Astrocyte (in vitro differentiated cells and primary cell): ENCODE measurements around the gene SMIM24. TPM values are rescaled to one million over a fixed set of nuclear protein-coding genes. Genes with fewer than 3 reads are reported as not detected.

Experiments
- DNase-seq: peaks from one replicate; pipeline ENCODE4 v3.0.0-alpha.2; 2010; ENCODE audit warnings: low read depth
- FAIRE-seq: peaks from 2 replicates; lab custom pipeline; 2011; peaks lifted over from hg19 to GRCh38; lab: Jason Lieb, UNC
- H2AFZ ChIP-seq: 2 replicates; pipeline ENCODE4 v1.6.0; 2012; ENCODE audit warnings: low read depth, low read length, inconsistent platforms
- H3K27ac ChIP-seq: 2 replicates; pipeline ENCODE4 v1.5.1; 2011; ENCODE audit warnings: low read depth, low read length, inconsistent platforms
- H3K27me3 ChIP-seq: 2 replicates; pipeline ENCODE4 v1.6.0; 2011; ENCODE audit warnings: low read length, inconsistent platforms; ENCODE audit not compliant: insufficient read depth
- H3K36me3 ChIP-seq: 2 replicates; pipeline ENCODE4 v1.5.1; 2011; ENCODE audit warnings: low read length, inconsistent platforms; ENCODE audit not compliant: insufficient read depth
- H3K4me1 ChIP-seq: 2 replicates; pipeline ENCODE4 v1.5.1; 2011; ENCODE audit warnings: low read length, inconsistent platforms; ENCODE audit not compliant: insufficient read depth
- H3K4me2 ChIP-seq: 2 replicates; pipeline ENCODE4 v1.6.0; 2012; ENCODE audit warnings: low read length, inconsistent platforms
- H3K4me3 ChIP-seq: 2 replicates; pipeline ENCODE4 v1.5.1; 2011; ENCODE audit warnings: low read depth, mild to moderate bottlenecking, low read length, inconsistent platforms; ENCODE audit not compliant: insufficient read depth
- H3K79me2 ChIP-seq: 2 replicates; pipeline ENCODE4 v1.6.0; 2012; ENCODE audit warnings: mild to moderate bottlenecking, low read length, inconsistent platforms; ENCODE audit not compliant: insufficient read depth
- H3K9ac ChIP-seq: 2 replicates; pipeline ENCODE4 v1.6.0; 2012; ENCODE audit warnings: mild to moderate bottlenecking, low read length, inconsistent platforms
- H3K9me3 ChIP-seq: 2 replicates; pipeline ENCODE4 v1.5.1; 2012; ENCODE audit warnings: low read depth, mild to moderate bottlenecking, low read length, inconsistent platforms; ENCODE audit not compliant: insufficient read depth
- H4K20me1 ChIP-seq: 2 replicates; pipeline ENCODE4 v1.6.0; 2012; ENCODE audit warnings: low read length, inconsistent platforms; ENCODE audit not compliant: insufficient read depth
- H3K27ac Mint-ChIP-seq: one replicate; pipeline ENCODE4 v1.8.0; 2021; ENCODE audit warnings: mild to moderate bottlenecking, mixed read lengths; ENCODE audit not compliant: unreplicated experiment
- H3K27me3 Mint-ChIP-seq: one replicate; pipeline ENCODE4 v1.8.0; 2021; ENCODE audit warnings: low read depth, mixed read lengths; ENCODE audit not compliant: unreplicated experiment
- H3K36me3 Mint-ChIP-seq: one replicate; pipeline ENCODE4 v1.8.0; 2021; ENCODE audit warnings: low read depth, mixed read lengths; ENCODE audit not compliant: unreplicated experiment
- H3K4me1 Mint-ChIP-seq: one replicate; pipeline ENCODE4 v1.8.0; 2021; ENCODE audit warnings: low read depth, mixed read lengths; ENCODE audit not compliant: unreplicated experiment
- H3K4me3 Mint-ChIP-seq: one replicate; pipeline ENCODE4 v1.8.0; 2021; ENCODE audit warnings: mild to moderate bottlenecking, moderate library complexity, mixed read lengths; ENCODE audit not compliant: unreplicated experiment
- H3K9me3 Mint-ChIP-seq: one replicate; pipeline ENCODE4 v1.8.0; 2021; ENCODE audit warnings: mild to moderate bottlenecking, mixed read lengths; ENCODE audit not compliant: unreplicated experiment
- EZH2 ChIP-seq: IDR thresholded peaks from 2 replicates; pipeline ENCODE4 v1.6.1; 2012; ENCODE audit warnings: mild to moderate bottlenecking, low read length, inconsistent platforms; ENCODE audit not compliant: insufficient read depth
- total RNA-seq: library from RNA; stranded (reverse); gene quantifications from 2 replicates; pipeline ENCODE4 v1.2.1, GENCODE V29; 2021
- TF ChIP-seq, protein P1 (sequence below): IDR thresholded peaks from 2 replicates; pipeline ENCODE4 v1.5.1; 2011; ENCODE audit warnings: low read depth, mild to moderate bottlenecking, inconsistent platforms, low read length, moderate library complexity; ENCODE audit not compliant: insufficient read depth

The SMIM24 gene
- total RNA-seq, 1 donor from 2014 or later, result not detected

DNA sequence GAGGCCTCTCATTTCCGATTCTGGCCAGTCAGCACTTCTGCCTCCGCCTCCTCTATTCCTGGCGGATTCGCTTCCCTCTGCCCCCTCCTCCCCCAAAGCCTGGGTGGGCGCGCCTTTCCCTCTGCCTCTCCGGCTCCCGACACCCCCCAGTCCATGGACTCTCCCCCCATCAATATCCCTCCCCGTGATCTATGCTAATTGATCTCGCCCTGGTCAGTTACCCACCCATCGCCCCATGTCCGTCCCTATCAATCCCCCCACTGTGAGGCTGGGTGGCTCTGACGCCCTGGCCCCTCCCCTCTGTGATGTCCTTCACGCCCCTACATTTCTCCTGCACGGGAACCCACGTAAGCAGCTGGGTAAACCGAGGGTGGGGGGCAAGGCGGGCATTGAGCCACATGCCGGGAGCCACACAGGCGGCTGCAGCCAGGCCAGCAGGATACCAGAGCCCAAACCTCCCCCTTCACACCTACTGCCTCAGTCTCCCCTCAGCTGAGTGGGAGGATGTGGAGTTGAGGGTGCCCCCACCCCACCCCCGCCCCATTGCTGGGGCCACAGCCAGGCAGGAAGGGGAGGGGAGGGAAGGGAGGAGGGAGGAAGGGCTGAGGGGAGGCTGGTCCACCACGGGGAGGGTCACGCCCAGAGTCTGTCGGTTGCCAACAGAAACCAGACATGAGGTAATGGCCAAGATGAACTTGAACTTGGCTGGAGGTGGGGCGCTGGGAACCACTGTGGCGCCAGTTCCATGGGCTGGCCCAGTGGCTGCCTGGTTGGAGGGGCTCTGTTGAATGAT lies 21.0 kb downstream of the SMIM24 start:
- H3K4me3 Mint-ChIP-seq, result no peak overlapping the region
- FAIRE-seq, result peak; percentile 94
- no peak overlapping the region for H3K4me3 ChIP-seq
- H3K9me3 ChIP-seq, result no peaks in the 10 kb centered on the region
- no peaks in the 10 kb centered on the region for H3K27me3 Mint-ChIP-seq
- TF ChIP-seq, protein P1, sequence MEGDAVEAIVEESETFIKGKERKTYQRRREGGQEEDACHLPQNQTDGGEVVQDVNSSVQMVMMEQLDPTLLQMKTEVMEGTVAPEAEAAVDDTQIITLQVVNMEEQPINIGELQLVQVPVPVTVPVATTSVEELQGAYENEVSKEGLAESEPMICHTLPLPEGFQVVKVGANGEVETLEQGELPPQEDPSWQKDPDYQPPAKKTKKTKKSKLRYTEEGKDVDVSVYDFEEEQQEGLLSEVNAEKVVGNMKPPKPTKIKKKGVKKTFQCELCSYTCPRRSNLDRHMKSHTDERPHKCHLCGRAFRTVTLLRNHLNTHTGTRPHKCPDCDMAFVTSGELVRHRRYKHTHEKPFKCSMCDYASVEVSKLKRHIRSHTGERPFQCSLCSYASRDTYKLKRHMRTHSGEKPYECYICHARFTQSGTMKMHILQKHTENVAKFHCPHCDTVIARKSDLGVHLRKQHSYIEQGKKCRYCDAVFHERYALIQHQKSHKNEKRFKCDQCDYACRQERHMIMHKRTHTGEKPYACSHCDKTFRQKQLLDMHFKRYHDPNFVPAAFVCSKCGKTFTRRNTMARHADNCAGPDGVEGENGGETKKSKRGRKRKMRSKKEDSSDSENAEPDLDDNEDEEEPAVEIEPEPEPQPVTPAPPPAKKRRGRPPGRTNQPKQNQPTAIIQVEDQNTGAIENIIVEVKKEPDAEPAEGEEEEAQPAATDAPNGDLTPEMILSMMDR, result no peak
- TF ChIP-seq EZH2, result no peak
- peaks cover 32% of the 10 kb centered on the region for H3K4me1 ChIP-seq
- H3K36me3 Mint-ChIP-seq, result peaks cover 4% of the 10 kb centered on the region
- H3K27ac ChIP-seq, result peak overlapping the region; percentile 95
- H3K4me1 Mint-ChIP-seq, result peaks cover 9% of the 10 kb centered on the region
- H3K27me3 ChIP-seq, result no peaks in the 10 kb centered on the region
- peaks cover 15% of the 10 kb centered on the region for H3K79me2 ChIP-seq
- peak; percentile 96 for DNase-seq
- H3K4me2 ChIP-seq, result peak overlapping the region; percentile 83
- peak overlapping the region; percentile 91 for H3K9ac ChIP-seq
- peaks cover 12% of the 10 kb centered on the region for H3K36me3 ChIP-seq
- peak overlapping the region; percentile 96 for H3K27ac Mint-ChIP-seq
- H4K20me1 ChIP-seq, result peaks cover 9% of the 10 kb centered on the region
- peak overlapping the region; percentile 60 for H2AFZ ChIP-seq
- H3K9me3 Mint-ChIP-seq, result no peaks in the 10 kb centered on the region

DNA sequence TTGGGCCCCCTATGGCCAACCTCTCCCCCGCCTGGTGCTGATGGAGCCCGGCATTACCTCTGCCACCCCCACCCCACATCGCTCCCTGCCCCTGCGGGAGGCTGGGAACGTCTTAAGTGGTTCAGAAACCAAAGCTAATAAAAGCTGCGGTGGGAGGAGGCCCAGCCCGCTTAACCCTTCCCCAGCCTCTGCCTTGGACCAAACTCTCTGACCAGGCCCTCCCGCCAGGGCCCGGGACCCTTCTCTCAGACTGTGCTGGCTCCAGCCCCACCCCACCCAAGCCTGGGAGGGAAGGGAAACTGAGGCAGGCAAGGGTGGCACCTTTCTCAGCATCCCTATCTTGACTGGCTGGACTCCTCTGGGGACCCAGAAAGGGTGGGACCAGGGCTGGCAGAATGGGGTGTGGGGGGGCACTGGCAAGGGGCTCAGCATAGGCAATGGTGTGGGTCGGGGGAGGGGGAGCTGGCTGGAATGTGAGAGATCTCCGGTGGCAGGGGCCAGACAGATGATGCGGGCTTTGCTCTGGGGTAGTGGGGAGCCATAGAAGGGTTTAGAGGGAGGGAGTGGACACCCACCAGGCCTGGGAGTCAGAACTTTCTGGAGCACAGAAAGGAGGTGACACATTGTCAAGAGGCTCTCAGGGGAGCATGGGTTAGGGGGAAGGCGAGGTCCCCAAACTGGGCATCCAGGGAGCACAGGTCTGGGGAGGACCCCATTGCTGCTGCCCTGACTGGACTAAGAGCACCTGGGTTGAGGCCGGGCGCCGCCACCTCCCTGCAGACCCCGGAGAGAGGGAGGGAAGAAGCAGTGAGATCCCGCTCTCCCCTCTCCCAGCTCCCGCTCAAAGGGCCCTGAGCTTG lies 21.9 kb downstream of the SMIM24 start:
- H3K4me2 ChIP-seq, result peak overlapping the region; percentile 83
- TF ChIP-seq, protein P1, result no peak

More for the DNA sequence above, 21.9 kb downstream of the SMIM24 start:
- peaks cover 6% of the 10 kb centered on the region for H3K36me3 Mint-ChIP-seq
- H3K27ac ChIP-seq, result peak overlapping the region; percentile 95
- peak overlapping the region; percentile 96 for H3K27ac Mint-ChIP-seq
- H3K9me3 Mint-ChIP-seq, result no peaks in the 10 kb centered on the region
- peak overlapping the region; percentile 27 for H3K4me3 Mint-ChIP-seq
- peaks cover 14% of the 10 kb centered on the region for H3K36me3 ChIP-seq
- H3K27me3 Mint-ChIP-seq, result no peaks in the 10 kb centered on the region
- H3K4me1 Mint-ChIP-seq, result peaks cover 9% of the 10 kb centered on the region
- H3K4me1 ChIP-seq, result peaks cover 32% of the 10 kb centered on the region
- H4K20me1 ChIP-seq, result peaks cover 9% of the 10 kb centered on the region
- H3K9me3 ChIP-seq, result no peaks in the 10 kb centered on the region
- peak overlapping the region; percentile 91 for H3K9ac ChIP-seq
- H2AFZ ChIP-seq, result no peak overlapping the region
- H3K4me3 ChIP-seq, result no peak overlapping the region
- H3K27me3 ChIP-seq, result no peaks in the 10 kb centered on the region
- FAIRE-seq (no peak), DNase-seq (peak; percentile 67)
- peaks cover 16% of the 10 kb centered on the region for H3K79me2 ChIP-seq
